ENCODE data around the gene MUC5AC. TPM values are rescaled to one million over a fixed set of nuclear protein-coding genes. Genes with fewer than 3 reads are reported as not detected.

Gene MUC5AC, protein sequence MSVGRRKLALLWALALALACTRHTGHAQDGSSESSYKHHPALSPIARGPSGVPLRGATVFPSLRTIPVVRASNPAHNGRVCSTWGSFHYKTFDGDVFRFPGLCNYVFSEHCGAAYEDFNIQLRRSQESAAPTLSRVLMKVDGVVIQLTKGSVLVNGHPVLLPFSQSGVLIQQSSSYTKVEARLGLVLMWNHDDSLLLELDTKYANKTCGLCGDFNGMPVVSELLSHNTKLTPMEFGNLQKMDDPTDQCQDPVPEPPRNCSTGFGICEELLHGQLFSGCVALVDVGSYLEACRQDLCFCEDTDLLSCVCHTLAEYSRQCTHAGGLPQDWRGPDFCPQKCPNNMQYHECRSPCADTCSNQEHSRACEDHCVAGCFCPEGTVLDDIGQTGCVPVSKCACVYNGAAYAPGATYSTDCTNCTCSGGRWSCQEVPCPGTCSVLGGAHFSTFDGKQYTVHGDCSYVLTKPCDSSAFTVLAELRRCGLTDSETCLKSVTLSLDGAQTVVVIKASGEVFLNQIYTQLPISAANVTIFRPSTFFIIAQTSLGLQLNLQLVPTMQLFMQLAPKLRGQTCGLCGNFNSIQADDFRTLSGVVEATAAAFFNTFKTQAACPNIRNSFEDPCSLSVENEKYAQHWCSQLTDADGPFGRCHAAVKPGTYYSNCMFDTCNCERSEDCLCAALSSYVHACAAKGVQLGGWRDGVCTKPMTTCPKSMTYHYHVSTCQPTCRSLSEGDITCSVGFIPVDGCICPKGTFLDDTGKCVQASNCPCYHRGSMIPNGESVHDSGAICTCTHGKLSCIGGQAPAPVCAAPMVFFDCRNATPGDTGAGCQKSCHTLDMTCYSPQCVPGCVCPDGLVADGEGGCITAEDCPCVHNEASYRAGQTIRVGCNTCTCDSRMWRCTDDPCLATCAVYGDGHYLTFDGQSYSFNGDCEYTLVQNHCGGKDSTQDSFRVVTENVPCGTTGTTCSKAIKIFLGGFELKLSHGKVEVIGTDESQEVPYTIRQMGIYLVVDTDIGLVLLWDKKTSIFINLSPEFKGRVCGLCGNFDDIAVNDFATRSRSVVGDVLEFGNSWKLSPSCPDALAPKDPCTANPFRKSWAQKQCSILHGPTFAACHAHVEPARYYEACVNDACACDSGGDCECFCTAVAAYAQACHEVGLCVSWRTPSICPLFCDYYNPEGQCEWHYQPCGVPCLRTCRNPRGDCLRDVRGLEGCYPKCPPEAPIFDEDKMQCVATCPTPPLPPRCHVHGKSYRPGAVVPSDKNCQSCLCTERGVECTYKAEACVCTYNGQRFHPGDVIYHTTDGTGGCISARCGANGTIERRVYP (N-terminal part only)
- not detected for total RNA-seq
- polyA plus RNA-seq: not detected

DNA sequence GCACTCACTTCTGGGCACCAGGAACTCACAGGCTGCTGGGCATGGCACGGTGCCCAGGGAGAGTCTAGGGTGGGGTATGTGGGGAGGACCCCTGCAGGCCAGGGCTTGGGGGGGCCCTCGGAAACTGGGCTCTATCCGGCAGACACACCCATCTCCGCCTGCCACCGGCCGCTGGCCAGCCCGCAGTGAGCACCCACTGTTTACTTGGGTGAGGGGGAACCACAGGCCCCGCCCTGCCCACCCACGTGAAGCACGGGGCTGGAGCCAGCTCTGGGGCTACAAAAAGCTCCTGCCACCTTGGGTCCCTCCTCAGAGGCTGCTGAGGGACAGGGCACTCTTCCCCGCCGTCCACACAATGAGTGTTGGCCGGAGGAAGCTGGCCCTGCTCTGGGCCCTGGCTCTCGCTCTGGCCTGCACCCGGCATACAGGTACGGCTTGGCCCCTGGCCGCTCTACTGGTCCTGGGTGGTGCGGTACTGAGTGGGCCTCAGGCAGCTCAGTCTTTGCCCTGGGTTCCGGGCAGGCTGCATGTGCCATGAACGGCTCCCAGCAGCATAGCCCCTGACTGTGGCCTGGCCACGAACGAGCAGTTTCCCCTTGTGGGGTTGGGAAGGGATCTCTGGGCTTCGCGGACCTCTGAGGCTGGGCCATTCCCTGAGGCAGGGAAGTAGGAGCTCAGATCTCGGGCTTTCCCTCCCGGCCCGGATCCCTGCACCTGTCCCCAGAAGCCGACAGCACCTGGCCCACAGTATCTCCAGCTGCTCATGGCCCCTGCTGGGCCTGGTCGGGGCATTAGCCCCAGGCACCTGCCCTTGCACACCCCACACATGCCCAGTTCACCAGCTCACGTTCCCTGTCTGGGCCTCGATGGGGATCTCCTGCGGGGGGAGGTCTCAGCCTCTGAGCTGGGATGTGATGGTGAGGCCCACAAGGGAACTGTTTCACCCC lies at the start of gene MUC5AC:
TSS of gene MUC5AC (plus strand) at position 309 of the 947 bp plus-strand sequence. CDS start at position 356, 47 bp downstream.
- Histone ChIP-seq H3K27ac (ENCODE audit: low read depth in 1 of 2, low read length in 2 of 2) (no peak within 1 kb of the TSS), H3K9me3 (ENCODE audit: control insufficient read depth in 4 of 4, low read length in 3 of 4) (no peaks in the 10 kb centered on the region), H3K36me3 (ENCODE audit: control insufficient read depth in 4 of 4, insufficient read depth in 3 of 4, low read depth in 1 of 4, low read length in 3 of 4) (peaks cover 0 to 1% (median 0%) of the 10 kb centered on the region in 4 donors), H3K9ac (ENCODE audit: low read depth in 1 of 2, low read length in 2 of 2) (no peak within 1 kb of the TSS), H3K4me1 (ENCODE audit: control insufficient read depth in 4 of 4, insufficient read depth in 4 of 4, low read length in 3 of 4) (peaks cover 0 to 6% (median 1%) of the 10 kb centered on the region in 4 donors), H3K4me3 (ENCODE audit: low read depth in 1 of 3, low read length in 3 of 3) (no peak within 1 kb of the TSS), H3K27me3 (ENCODE audit: control insufficient read depth in 4 of 4, insufficient read depth in 4 of 4, low read length in 3 of 4) (no peaks in the 10 kb centered on the region)
- no peak for DNase-seq (ENCODE audit: low spot score)
- WGBS: 76% methylated on average over 32 of the region's 32 CpGs
- TF ChIP-seq RXRA (IDR thresholded peaks at IDR 0.05): no peak
- TF ChIP-seq, protein P1, sequence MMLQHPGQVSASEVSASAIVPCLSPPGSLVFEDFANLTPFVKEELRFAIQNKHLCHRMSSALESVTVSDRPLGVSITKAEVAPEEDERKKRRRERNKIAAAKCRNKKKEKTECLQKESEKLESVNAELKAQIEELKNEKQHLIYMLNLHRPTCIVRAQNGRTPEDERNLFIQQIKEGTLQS (IDR thresholded peaks at IDR 0.05): no peak
- no peak for TF ChIP-seq EGR1 (IDR thresholded peaks at IDR 0.05; ENCODE audit: low read depth in 2 of 2)
- TF ChIP-seq, protein P2, sequence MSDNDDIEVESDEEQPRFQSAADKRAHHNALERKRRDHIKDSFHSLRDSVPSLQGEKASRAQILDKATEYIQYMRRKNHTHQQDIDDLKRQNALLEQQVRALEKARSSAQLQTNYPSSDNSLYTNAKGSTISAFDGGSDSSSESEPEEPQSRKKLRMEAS (IDR thresholded peaks at IDR 0.05): no peak
- TF ChIP-seq, protein P3, sequence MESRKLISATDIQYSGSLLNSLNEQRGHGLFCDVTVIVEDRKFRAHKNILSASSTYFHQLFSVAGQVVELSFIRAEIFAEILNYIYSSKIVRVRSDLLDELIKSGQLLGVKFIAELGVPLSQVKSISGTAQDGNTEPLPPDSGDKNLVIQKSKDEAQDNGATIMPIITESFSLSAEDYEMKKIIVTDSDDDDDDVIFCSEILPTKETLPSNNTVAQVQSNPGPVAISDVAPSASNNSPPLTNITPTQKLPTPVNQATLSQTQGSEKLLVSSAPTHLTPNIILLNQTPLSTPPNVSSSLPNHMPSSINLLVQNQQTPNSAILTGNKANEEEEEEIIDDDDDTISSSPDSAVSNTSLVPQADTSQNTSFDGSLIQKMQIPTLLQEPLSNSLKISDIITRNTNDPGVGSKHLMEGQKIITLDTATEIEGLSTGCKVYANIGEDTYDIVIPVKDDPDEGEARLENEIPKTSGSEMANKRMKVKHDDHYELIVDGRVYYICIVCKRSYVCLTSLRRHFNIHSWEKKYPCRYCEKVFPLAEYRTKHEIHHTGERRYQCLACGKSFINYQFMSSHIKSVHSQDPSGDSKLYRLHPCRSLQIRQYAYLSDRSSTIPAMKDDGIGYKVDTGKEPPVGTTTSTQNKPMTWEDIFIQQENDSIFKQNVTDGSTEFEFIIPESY (IDR thresholded peaks at IDR 0.05): no peak
- no peak for TF ChIP-seq FOXA2 (IDR thresholded peaks at IDR 0.05)
- TF ChIP-seq, protein P4, sequence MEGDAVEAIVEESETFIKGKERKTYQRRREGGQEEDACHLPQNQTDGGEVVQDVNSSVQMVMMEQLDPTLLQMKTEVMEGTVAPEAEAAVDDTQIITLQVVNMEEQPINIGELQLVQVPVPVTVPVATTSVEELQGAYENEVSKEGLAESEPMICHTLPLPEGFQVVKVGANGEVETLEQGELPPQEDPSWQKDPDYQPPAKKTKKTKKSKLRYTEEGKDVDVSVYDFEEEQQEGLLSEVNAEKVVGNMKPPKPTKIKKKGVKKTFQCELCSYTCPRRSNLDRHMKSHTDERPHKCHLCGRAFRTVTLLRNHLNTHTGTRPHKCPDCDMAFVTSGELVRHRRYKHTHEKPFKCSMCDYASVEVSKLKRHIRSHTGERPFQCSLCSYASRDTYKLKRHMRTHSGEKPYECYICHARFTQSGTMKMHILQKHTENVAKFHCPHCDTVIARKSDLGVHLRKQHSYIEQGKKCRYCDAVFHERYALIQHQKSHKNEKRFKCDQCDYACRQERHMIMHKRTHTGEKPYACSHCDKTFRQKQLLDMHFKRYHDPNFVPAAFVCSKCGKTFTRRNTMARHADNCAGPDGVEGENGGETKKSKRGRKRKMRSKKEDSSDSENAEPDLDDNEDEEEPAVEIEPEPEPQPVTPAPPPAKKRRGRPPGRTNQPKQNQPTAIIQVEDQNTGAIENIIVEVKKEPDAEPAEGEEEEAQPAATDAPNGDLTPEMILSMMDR (IDR thresholded peaks at IDR 0.05; ENCODE audit: low read depth, low read length, missing input control): no peak
- TF ChIP-seq RAD21 (IDR thresholded peaks at IDR 0.05): no peak
- no peak for TF ChIP-seq FOXA1 (IDR thresholded peaks at IDR 0.05)
- TF ChIP-seq, protein P5, sequence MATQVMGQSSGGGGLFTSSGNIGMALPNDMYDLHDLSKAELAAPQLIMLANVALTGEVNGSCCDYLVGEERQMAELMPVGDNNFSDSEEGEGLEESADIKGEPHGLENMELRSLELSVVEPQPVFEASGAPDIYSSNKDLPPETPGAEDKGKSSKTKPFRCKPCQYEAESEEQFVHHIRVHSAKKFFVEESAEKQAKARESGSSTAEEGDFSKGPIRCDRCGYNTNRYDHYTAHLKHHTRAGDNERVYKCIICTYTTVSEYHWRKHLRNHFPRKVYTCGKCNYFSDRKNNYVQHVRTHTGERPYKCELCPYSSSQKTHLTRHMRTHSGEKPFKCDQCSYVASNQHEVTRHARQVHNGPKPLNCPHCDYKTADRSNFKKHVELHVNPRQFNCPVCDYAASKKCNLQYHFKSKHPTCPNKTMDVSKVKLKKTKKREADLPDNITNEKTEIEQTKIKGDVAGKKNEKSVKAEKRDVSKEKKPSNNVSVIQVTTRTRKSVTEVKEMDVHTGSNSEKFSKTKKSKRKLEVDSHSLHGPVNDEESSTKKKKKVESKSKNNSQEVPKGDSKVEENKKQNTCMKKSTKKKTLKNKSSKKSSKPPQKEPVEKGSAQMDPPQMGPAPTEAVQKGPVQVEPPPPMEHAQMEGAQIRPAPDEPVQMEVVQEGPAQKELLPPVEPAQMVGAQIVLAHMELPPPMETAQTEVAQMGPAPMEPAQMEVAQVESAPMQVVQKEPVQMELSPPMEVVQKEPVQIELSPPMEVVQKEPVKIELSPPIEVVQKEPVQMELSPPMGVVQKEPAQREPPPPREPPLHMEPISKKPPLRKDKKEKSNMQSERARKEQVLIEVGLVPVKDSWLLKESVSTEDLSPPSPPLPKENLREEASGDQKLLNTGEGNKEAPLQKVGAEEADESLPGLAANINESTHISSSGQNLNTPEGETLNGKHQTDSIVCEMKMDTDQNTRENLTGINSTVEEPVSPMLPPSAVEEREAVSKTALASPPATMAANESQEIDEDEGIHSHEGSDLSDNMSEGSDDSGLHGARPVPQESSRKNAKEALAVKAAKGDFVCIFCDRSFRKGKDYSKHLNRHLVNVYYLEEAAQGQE (IDR thresholded peaks at IDR 0.05): no peak
- TF ChIP-seq GABPA (IDR thresholded peaks at IDR 0.05 in 1 of 2, conservative IDR thresholded peaks at IDR 0.05 in 1 of 2): no peak
- no peak for TF ChIP-seq JUND (IDR thresholded peaks at IDR 0.05)
